HepG2 (cell line): ENCODE results near the gene ITIH3. TPM values are rescaled to one million over a fixed set of nuclear protein-coding genes. Genes with fewer than 3 reads are reported as not detected.

Experiments used
- ARNTL ChIP-seq: sonication (generic); formaldehyde crosslinking; IDR thresholded peaks from 2 replicates; pipeline ENCODE4 v1.4.0; 2020; ENCODE audit warnings: mild to moderate bottlenecking, missing genetic modification reagents
- ASH2L ChIP-seq: fragments of 300-600, 200-600 bp; sonication (generic); IDR thresholded peaks from 2 replicates; pipeline ENCODE4 v1.7.0; 2017; ENCODE audit warnings: low read depth, mild to moderate bottlenecking, moderate library complexity, mixed read lengths, low read length; ENCODE audit not compliant: insufficient read length
- ATF7-NPFF ChIP-seq: sonication (generic); formaldehyde crosslinking; IDR thresholded peaks from 2 replicates; pipeline ENCODE4 v1.8.1; 2023; ENCODE audit warnings: mild to moderate bottlenecking, low read depth, missing genetic modification reagents, moderate library complexity
- FUBP1 ChIP-seq: sonication (generic); formaldehyde crosslinking; IDR thresholded peaks from 2 replicates; pipeline ENCODE4 v1.5.1; 2020; ENCODE audit warnings: missing genetic modification reagents, mild to moderate bottlenecking, borderline replicate concordance
- IRX3 ChIP-seq: sonication (generic); formaldehyde crosslinking; IDR thresholded peaks from 2 replicates; pipeline ENCODE4 v1.8.1; 2023; ENCODE audit warnings: mild to moderate bottlenecking, low read depth, missing genetic modification reagents, borderline replicate concordance
- JUND ChIP-seq: sonication (generic); formaldehyde crosslinking; IDR thresholded peaks from 2 replicates; pipeline ENCODE4 v1.8.0; 2022; ENCODE audit warnings: mild to moderate bottlenecking, missing genetic modification reagents
- KDM3A ChIP-seq: IDR thresholded peaks from 2 replicates; pipeline ENCODE4 v1.6.1; 2018; ENCODE audit warnings: low read depth, missing compliant biosample characterization
- KLF13 ChIP-seq: sonication (generic); formaldehyde crosslinking; IDR thresholded peaks from 2 replicates; pipeline ENCODE4 v1.4.0; 2020; ENCODE audit warnings: mild to moderate bottlenecking, missing genetic modification reagents
- KLF9 ChIP-seq: IDR thresholded peaks from 2 replicates; pipeline ENCODE4 v1.6.1; 2016; ENCODE audit warnings: low read depth
- NFKB2 ChIP-seq: sonication (generic); formaldehyde crosslinking; IDR thresholded peaks from 2 replicates; pipeline ENCODE4 v1.4.0; 2020; ENCODE audit warnings: missing genetic modification reagents, borderline replicate concordance
- PATZ1 ChIP-seq: sonication (generic); formaldehyde crosslinking; IDR thresholded peaks from 2 replicates; pipeline ENCODE4 v1.4.0; 2020; ENCODE audit warnings: missing genetic modification reagents
- POGZ ChIP-seq: sonication (generic); formaldehyde crosslinking; IDR thresholded peaks from 2 replicates; pipeline ENCODE4 v1.4.0; 2020; ENCODE audit warnings: mild to moderate bottlenecking, missing genetic modification reagents
- RAD21 ChIP-seq: fragments of 450-650 bp; formaldehyde crosslinking; IDR thresholded peaks from 2 replicates; pipeline ENCODE4 v1.5.0; 2020; ENCODE audit warnings: mild to moderate bottlenecking
- SNRNP70 ChIP-seq: fragments of 200-400 bp; formaldehyde crosslinking; IDR thresholded peaks from 2 replicates; pipeline ENCODE4 v1.6.1; 2017; ENCODE audit warnings: mild to moderate bottlenecking, low read depth, low read length, moderate library complexity
- TRAFD1 ChIP-seq: sonication (generic); formaldehyde crosslinking; IDR thresholded peaks from 2 replicates; pipeline ENCODE4 v1.5.1; 2020; ENCODE audit warnings: missing genetic modification reagents, mild to moderate bottlenecking, borderline replicate concordance
- U2AF1 ChIP-seq: fragments of 200-400 bp; formaldehyde crosslinking; optimal IDR thresholded peaks from 2 replicates; pipeline ENCODE3; 2017; ENCODE audit warnings: mild to moderate bottlenecking, low read depth, low read length
- ZNF451 ChIP-seq: sonication (generic); formaldehyde crosslinking; IDR thresholded peaks from 2 replicates; pipeline ENCODE4 v1.5.0; 2020; ENCODE audit warnings: mild to moderate bottlenecking, missing genetic modification reagents
- polyA plus RNA-seq, 8 experiments: library from polyadenylated mRNA; depleted of rRNA in 3 of 8; stranded (reverse) in 7 of 8; unstranded in 1 of 8; fragments of >200 nt; fragmentation: Illumina TruSeq in 4 of 8; extraction: Trizol in 4 of 8; gene quantifications; 2 replicates each; pipeline versions ENCODE4 v1.2.1 to v1.2.3, GENCODE V29; 2011 to 2016; ENCODE audit warnings: low read depth in 4 of 8, missing spikeins in 1 of 8, mixed read lengths in 1 of 8; ENCODE audit not compliant: insufficient read depth in 1 of 8
- total RNA-seq, 5 experiments: library from RNA; depleted of rRNA; stranded (reverse); fragments of >200 nt; fragmentation: Illumina TruSeq; extraction: Trizol; gene quantifications; 2 replicates each; pipeline ENCODE4 v1.2.3, GENCODE V29; 2016; ENCODE audit warnings: low read depth in 1 of 5
- TF ChIP-seq, protein P1 (sequence below): sonication (generic); formaldehyde crosslinking; IDR thresholded peaks from 2 replicates; pipeline ENCODE4 v1.4.0; 2020; ENCODE audit warnings: missing genetic modification reagents, borderline replicate concordance
- TF ChIP-seq, protein P2 (sequence below): sonication (generic); formaldehyde crosslinking; IDR thresholded peaks from 2 replicates; pipeline ENCODE4 v1.4.0; 2020; ENCODE audit warnings: mild to moderate bottlenecking, missing genetic modification reagents

The ITIH3 gene
- total and polyA plus RNA-seq, 2 of the 13 experiments (the other 11 are each of a cell fraction or from before 2014, with no cell fraction given): 105 to 632 TPM

GRCh38 chr3:52792413-52792812, 2.2 kb upstream of the ITIH3 start (continued):
- 0 out of 2 replicates have a peak, but pooled peaks have one; percentile 51 for TF ChIP-seq TRAFD1
- TF ChIP-seq ARNTL (CRISPR knock-in tag): peak; percentile 20; the same call in 1 of the 2 replicates
- no peak for TF ChIP-seq FUBP1 (CRISPR knock-in tag)
- TF ChIP-seq, protein P1, sequence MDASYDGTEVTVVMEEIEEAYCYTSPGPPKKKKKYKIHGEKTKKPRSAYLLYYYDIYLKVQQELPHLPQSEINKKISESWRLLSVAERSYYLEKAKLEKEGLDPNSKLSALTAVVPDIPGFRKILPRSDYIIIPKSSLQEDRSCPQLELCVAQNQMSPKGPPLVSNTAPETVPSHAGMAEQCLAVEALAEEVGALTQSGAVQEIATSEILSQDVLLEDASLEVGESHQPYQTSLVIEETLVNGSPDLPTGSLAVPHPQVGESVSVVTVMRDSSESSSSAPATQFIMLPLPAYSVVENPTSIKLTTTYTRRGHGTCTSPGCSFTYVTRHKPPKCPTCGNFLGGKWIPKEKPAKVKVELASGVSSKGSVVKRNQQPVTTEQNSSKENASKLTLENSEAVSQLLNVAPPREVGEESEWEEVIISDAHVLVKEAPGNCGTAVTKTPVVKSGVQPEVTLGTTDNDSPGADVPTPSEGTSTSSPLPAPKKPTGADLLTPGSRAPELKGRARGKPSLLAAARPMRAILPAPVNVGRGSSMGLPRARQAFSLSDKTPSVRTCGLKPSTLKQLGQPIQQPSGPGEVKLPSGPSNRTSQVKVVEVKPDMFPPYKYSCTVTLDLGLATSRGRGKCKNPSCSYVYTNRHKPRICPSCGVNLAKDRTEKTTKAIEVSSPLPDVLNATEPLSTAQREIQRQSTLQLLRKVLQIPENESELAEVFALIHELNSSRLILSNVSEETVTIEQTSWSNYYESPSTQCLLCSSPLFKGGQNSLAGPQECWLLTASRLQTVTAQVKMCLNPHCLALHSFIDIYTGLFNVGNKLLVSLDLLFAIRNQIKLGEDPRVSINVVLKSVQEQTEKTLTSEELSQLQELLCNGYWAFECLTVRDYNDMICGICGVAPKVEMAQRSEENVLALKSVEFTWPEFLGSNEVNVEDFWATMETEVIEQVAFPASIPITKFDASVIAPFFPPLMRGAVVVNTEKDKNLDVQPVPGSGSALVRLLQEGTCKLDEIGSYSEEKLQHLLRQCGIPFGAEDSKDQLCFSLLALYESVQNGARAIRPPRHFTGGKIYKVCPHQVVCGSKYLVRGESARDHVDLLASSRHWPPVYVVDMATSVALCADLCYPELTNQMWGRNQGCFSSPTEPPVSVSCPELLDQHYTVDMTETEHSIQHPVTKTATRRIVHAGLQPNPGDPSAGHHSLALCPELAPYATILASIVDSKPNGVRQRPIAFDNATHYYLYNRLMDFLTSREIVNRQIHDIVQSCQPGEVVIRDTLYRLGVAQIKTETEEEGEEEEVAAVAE (CRISPR knock-in tag): no peak
- no peak for TF ChIP-seq ASH2L
- TF ChIP-seq KDM3A (CRISPR knock-in tag): 0 out of 2 replicates have a peak, but pooled peaks have one; percentile 11
- TF ChIP-seq ZNF451 (CRISPR knock-in tag): no peak
- TF ChIP-seq, protein P2, sequence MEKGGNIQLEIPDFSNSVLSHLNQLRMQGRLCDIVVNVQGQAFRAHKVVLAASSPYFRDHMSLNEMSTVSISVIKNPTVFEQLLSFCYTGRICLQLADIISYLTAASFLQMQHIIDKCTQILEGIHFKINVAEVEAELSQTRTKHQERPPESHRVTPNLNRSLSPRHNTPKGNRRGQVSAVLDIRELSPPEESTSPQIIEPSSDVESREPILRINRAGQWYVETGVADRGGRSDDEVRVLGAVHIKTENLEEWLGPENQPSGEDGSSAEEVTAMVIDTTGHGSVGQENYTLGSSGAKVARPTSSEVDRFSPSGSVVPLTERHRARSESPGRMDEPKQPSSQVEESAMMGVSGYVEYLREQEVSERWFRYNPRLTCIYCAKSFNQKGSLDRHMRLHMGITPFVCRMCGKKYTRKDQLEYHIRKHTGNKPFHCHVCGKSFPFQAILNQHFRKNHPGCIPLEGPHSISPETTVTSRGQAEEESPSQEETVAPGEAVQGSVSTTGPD: no peak
- TF ChIP-seq POGZ: no peak
- TF ChIP-seq IRX3: no peak
- no peak for TF ChIP-seq ATF7-NPFF (CRISPR knock-in tag)
- no peak for TF ChIP-seq SNRNP70
- peak; percentile 75 for TF ChIP-seq RAD21 (CRISPR knock-in tag)
- no peak for TF ChIP-seq JUND (CRISPR knock-in tag)
- TF ChIP-seq PATZ1 (CRISPR knock-in tag): peak; percentile 28; the same call in 1 of the 2 replicates
- no peak for TF ChIP-seq KLF9 (CRISPR knock-in tag)
- no peak for TF ChIP-seq NFKB2 (CRISPR knock-in tag)
- TF ChIP-seq KLF13 (CRISPR knock-in tag): no peak
- no peak for TF ChIP-seq U2AF1
